Spleen (tissue), 11 donors: ENCODE data around the gene TRIM32. TPM values are rescaled to one million over a fixed set of nuclear protein-coding genes. Genes with fewer than 3 reads are reported as not detected.

ENCODE experiments used
- DNase-seq: peaks from one replicate; pipeline ENCODE4 v3.0.0-alpha.2; 2020
- H3K27ac ChIP-seq, 8 donors: fragments of 200-600 bp; sonication (generic) in 7 of 8; 1 replicate in 4 of 8; 2 replicates in 4 of 8; pipeline versions ENCODE4 v1.5.0 to v1.8.0; 2016 to 2021; ENCODE audit warnings: inconsistent platforms in 4 of 8, mild to moderate bottlenecking in 4 of 8, moderate library complexity in 1 of 8
- H3K27me3 ChIP-seq, 7 donors: fragments of 200-600 bp; sonication (generic) in 6 of 7; replicated peaks in 1 of 7; 1 replicate in 4 of 7; 2 replicates in 3 of 7; pipeline versions ENCODE4 v1.5.0 to v1.8.0; 2016 to 2021; ENCODE audit warnings: inconsistent platforms in 3 of 7, mild to moderate bottlenecking in 1 of 7
- H3K36me3 ChIP-seq, 6 donors: fragments of 200-600 bp; sonication (generic) in 5 of 6; 1 replicate in 4 of 6; 2 replicates in 2 of 6; pipeline versions ENCODE4 v1.5.0 to v1.8.0; 2016 to 2021; ENCODE audit warnings: inconsistent platforms in 2 of 6
- H3K4me1 ChIP-seq, 6 donors: fragments of 200-600 bp; sonication (generic) in 5 of 6; 1 replicate in 3 of 6; 2 replicates in 3 of 6; pipeline versions ENCODE4 v1.5.0 to v1.8.0; 2016 to 2021; ENCODE audit warnings: inconsistent platforms in 3 of 6
- H3K4me3 ChIP-seq, 8 donors: fragments of 200-600 bp; sonication (generic) in 7 of 8; 1 replicate in 4 of 8; 2 replicates in 4 of 8; pipeline versions ENCODE4 v1.5.0 to v1.8.0; 2016 to 2021; ENCODE audit warnings: inconsistent platforms in 4 of 8, mild to moderate bottlenecking in 4 of 8, moderate library complexity in 2 of 8
- H3K9me3 ChIP-seq, 8 donors: fragments of 200-600 bp; sonication (generic) in 7 of 8; 1 replicate in 4 of 8; 2 replicates in 4 of 8; pipeline versions ENCODE4 v1.5.0 to v1.8.0; 2016 to 2021; ENCODE audit warnings: inconsistent platforms in 4 of 8
- CTCF ChIP-seq, 11 experiments: fragments of 200-600 bp in 7 of 11; fragments of 450-650 bp in 4 of 11; sonication (generic) in 4 of 11; IDR thresholded peaks in 8 of 11; conservative IDR thresholded peaks in 3 of 11; 1 replicate in 7 of 11; 2 replicates in 4 of 11; pipeline versions ENCODE4 v1.4.0 to v1.8.0; 2016 to 2021; ENCODE audit warnings: antibody characterized with exemption in 11 of 11, inconsistent platforms in 4 of 11, mild to moderate bottlenecking in 1 of 11
- POLR2A ChIP-seq, 3 donors: fragments of 450-650 bp; IDR thresholded peaks; one replicate each; pipeline ENCODE4 v1.5.1; 2017; ENCODE audit warnings: antibody characterized with exemption in 3 of 3, mild to moderate bottlenecking in 1 of 3
- POLR2AphosphoS5 ChIP-seq, 3 donors: sonication (generic); formaldehyde crosslinking; IDR thresholded peaks; one replicate each; pipeline ENCODE4 v1.5.1; 2017; ENCODE audit warnings: antibody characterized with exemption in 3 of 3
- WGBS, 5 donors: extraction: QIAGEN DNeasy Blood & Tissue Kit in 3 of 5; methylation state at CpG; one replicate each; pipeline versions ENCODE4 v1.1.5 to v1.1.7; 2013 to 2018; 5-methylcytosine and 5-hydroxymethylcytosine counted together
- intact Hi-C: fragments of 100-400 bp; cut with DNase I; formaldehyde crosslinking; loops from one replicate; pipeline ENCODE4 v1.15.0; 2023; ENCODE audit warnings: low total_unique reads
- polyA plus RNA-seq, 3 donors: library from polyadenylated mRNA; stranded (reverse); fragments of 200-250 nt; gene quantifications; one replicate each; pipeline ENCODE4 v1.2.1, GENCODE V29; 2013
- total RNA-seq, 7 donors: library from RNA; depleted of rRNA in 3 of 7; stranded (reverse); fragments of >200 nt in 3 of 7; fragmentation: NEBNext Ultra II Directional in 4 of 7; extraction: Animal tissue kit (Norgen Biotek cat#: 25700) in 4 of 7; gene quantifications; one replicate each; pipeline versions ENCODE4 v1.1.0 to v1.2.1, GENCODE V29; 2016 to 2021
- donor health status: healthy with polysubstance abuse.
- donor health status: DM: no; HTN: no; CAD: no; lungs with moderate emphysema.
- donor health status: DM: no; HTN: no; CAD: no.
- donor health status: Bipolar disorder and iron deficiency.
- donor health status: healthy.
- donor health status: DM: no; HTN: no; CAD: no.
- donor health status: DM: yes; HTN: yes; CAD: no.

TRIM32 gene
- total and polyA plus RNA-seq, 10 donors, result 3.1 to 22.1 (median 17.2) TPM

DNA sequence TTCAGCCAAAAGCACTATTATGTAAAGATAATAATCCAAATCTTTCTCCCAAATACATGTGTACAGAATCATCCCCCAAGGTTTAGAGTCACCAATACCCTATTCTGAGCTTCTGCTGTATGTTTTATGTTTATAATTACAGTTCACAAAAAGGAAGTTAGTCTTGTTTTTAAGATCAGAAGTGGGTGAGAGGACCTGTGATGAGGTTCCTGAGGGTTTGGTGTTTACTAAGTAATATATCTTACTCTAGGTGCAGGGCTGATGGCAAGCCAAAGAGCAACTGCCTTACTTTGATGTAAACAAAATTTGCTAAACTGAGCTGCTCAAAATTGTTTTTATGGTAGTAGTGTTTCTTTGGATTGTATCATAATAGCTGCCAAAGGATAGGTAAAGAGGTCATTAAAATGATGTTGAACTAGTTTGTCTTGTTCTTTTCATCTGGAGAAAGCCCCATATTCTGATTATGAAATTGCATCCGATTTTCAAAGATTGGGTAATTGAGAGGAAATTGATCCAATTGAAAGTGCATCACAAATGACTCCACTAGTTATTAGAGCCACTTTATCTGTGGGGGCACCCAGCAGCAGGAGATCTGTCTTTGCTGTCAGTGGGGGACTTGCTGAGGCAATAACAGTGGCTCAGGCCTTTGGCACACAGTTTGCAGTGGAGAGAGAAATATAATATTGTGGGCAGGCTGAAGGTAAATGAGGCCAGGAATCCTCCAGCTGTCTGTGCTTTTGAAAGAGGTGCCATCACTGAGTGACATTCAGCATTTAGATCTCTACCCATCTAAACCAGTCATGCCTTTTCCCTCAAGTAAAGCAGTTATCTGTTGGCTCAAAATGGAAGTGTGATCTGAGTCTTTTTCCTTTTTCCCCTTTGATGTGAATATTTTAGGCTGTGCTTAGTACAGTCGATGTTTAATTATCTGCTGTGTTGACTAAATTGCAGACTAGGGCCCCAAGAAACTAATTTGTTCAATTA is 14.1 kb downstream of the TRIM32 start:
- Histone ChIP-seq H3K27ac (no peak overlapping the region), H3K4me3 (no peak overlapping the region), H3K36me3 (peaks cover 5 to 42% (median 24%) of the 10 kb centered on the region in 6 donors), H3K9me3 (no peaks in the 10 kb centered on the region), H3K27me3 (no peaks in the 10 kb centered on the region), H3K4me1 (peaks cover 0 to 4% (median 0%) of the 10 kb centered on the region in 6 donors)
- no peak for DNase-seq
- WGBS, 5 donors, result 64 to 82% (median 67%) methylated on average over 2 of the region's 2 CpGs
- intact Hi-C loops, result no loop called here
- no peak for TF ChIP-seq POLR2A (IDR thresholded peaks at IDR 0.05)
- TF ChIP-seq POLR2AphosphoS5 (IDR thresholded peaks at IDR 0.05), result no peak
- TF ChIP-seq CTCF (IDR thresholded peaks at IDR 0.05 in 8 of 11, conservative IDR thresholded peaks at IDR 0.05 in 3 of 11), result no peak

- Histone ChIP-seq H3K9me3 (no peaks in the 10 kb centered on the region), H3K36me3 (peaks cover 5 to 42% (median 24%) of the 10 kb centered on the region in 6 donors), H3K27me3 (no peaks in the 10 kb centered on the region), H3K4me1 (peaks cover 0 to 4% (median 0%) of the 10 kb centered on the region in 6 donors), H3K4me3 (no peak overlapping the region), H3K27ac (no peak overlapping the region)
- WGBS, 5 donors, result 50 to 85% (median 81%) methylated on average over 2 of the region's 2 CpGs
- TF ChIP-seq POLR2AphosphoS5 (IDR thresholded peaks at IDR 0.05) (no peak), POLR2A (IDR thresholded peaks at IDR 0.05) (no peak), CTCF (IDR thresholded peaks at IDR 0.05 in 8 of 11, conservative IDR thresholded peaks at IDR 0.05 in 3 of 11) (no peak)
- intact Hi-C loops, result no loop called here
- DNase-seq, result no peak
These were observed 15.0 kb downstream of the TRIM32 start for GRCh38 chr9:116701940-116702642.

GRCh38 chr9:116703634-116704033 is 16.5 kb downstream of the TRIM32 start:
- Histone ChIP-seq H3K4me3 (no peak overlapping the region), H3K9me3 (no peaks in the 10 kb centered on the region), H3K27me3 (no peaks in the 10 kb centered on the region), H3K4me1 (peaks cover 0 to 4% (median 0%) of the 10 kb centered on the region in 6 donors), H3K36me3 (peaks cover 4 to 28% (median 11%) of the 10 kb centered on the region in 6 donors), H3K27ac (no peak overlapping the region)
- intact Hi-C loops, result no loop called here
- no peak for DNase-seq
- 95 to 98% (median 97%) methylated on average over 2 to 3 of the region's 3 CpGs for WGBS, 5 donors
- TF ChIP-seq POLR2A (IDR thresholded peaks at IDR 0.05), result no peak

GRCh38 chr9:116704470-116704869 is 17.4 kb downstream of the TRIM32 start:
- Histone ChIP-seq H3K4me1 (peaks cover 0 to 4% (median 0%) of the 10 kb centered on the region in 6 donors), H3K36me3 (peaks cover 0 to 19% (median 3%) of the 10 kb centered on the region in 6 donors), H3K9me3 (no peaks in the 10 kb centered on the region), H3K27me3 (no peaks in the 10 kb centered on the region), H3K27ac (no peak overlapping the region), H3K4me3 (no peak overlapping the region)
- DNase-seq, result no peak
- TF ChIP-seq CTCF (IDR thresholded peaks at IDR 0.05 in 8 of 11, conservative IDR thresholded peaks at IDR 0.05 in 3 of 11), result no peak
- no peak for TF ChIP-seq POLR2AphosphoS5 (IDR thresholded peaks at IDR 0.05)
- TF ChIP-seq POLR2A (IDR thresholded peaks at IDR 0.05), result no peak
- intact Hi-C loops, result no loop called here
